OCI-LY1 (cell line): ENCODE results near the gene SLC35F6.

Experiments
- H2AFZ ChIP-seq: fragments of 200-600 bp; sonication (generic), shearing (Covaris generic); 2 replicates; pipeline ENCODE4 v1.6.0; 2014; ENCODE audit warnings: antibody characterized with exemption, mild to moderate bottlenecking, low read length
- H3F3A ChIP-seq: fragments of 200-600 bp; sonication (generic), shearing (Covaris generic); 2 replicates; pipeline ENCODE4 v1.6.0; 2014; ENCODE audit warnings: mild to moderate bottlenecking, antibody characterized with exemption, low read length, moderate library complexity; ENCODE audit not compliant: insufficient read depth
- H3K27ac ChIP-seq: fragments of 200-600 bp; sonication (generic); 2 replicates; pipeline ENCODE4 v1.5.1; 2014; ENCODE audit warnings: low read length, mixed run types, mild to moderate bottlenecking, low read depth; ENCODE audit not compliant: poor library complexity, severe bottlenecking
- H3K27me3 ChIP-seq: fragments of 200-600 bp; sonication (generic); 2 replicates; pipeline ENCODE4 v1.6.0; 2014; ENCODE audit warnings: antibody characterized with exemption, mild to moderate bottlenecking, low read length, moderate library complexity; ENCODE audit not compliant: insufficient read depth
- H3K36me3 ChIP-seq: fragments of 200-600 bp; sonication (generic); 2 replicates; pipeline ENCODE4 v1.6.1; 2014; ENCODE audit warnings: mild to moderate bottlenecking, antibody characterized with exemption, low read length, moderate library complexity, mixed read lengths; ENCODE audit not compliant: insufficient read depth
- H3K4me1 ChIP-seq: fragments of 200-600 bp; sonication (generic); 2 replicates; pipeline ENCODE4 v1.5.1; 2014; ENCODE audit warnings: mild to moderate bottlenecking, low read length, moderate library complexity; ENCODE audit not compliant: insufficient read depth, severe bottlenecking
- H3K4me2 ChIP-seq: fragments of 200-600 bp; sonication (generic), shearing (Covaris generic); 2 replicates; pipeline ENCODE4 v1.6.1; 2014; ENCODE audit warnings: low read length
- H3K4me3 ChIP-seq: fragments of 200-600 bp; sonication (generic); 2 replicates; pipeline ENCODE4 v1.5.1; 2014; ENCODE audit warnings: low read length, low read depth, mild to moderate bottlenecking, mixed read lengths; ENCODE audit not compliant: poor library complexity, severe bottlenecking
- H3K79me2 ChIP-seq: fragments of 200-600 bp; shearing (Covaris generic); 2 replicates; pipeline ENCODE4 v1.6.1; 2016; ENCODE audit warnings: mixed run types, low read length, mixed read lengths; ENCODE audit not compliant: insufficient read depth
- H3K9ac ChIP-seq: fragments of 200-600 bp; sonication (generic), shearing (Covaris generic); 2 replicates; pipeline ENCODE4 v1.6.1; 2014; ENCODE audit warnings: mild to moderate bottlenecking, low read length, mixed read lengths
- H3K9me2 ChIP-seq: fragments of 200-600 bp; sonication (generic), shearing (Covaris generic); 2 replicates; pipeline ENCODE4 v1.6.1; 2014; ENCODE audit warnings: low read depth, mild to moderate bottlenecking, low read length, mixed read lengths
- H3K9me3 ChIP-seq: fragments of 200-600 bp; shearing (Covaris generic); 2 replicates; pipeline ENCODE4 v1.6.1; 2014; ENCODE audit warnings: low read length, mixed read lengths
- H4K20me1 ChIP-seq: fragments of 200-600 bp; sonication (generic), shearing (Covaris generic); 2 replicates; pipeline ENCODE4 v1.6.0; 2016; ENCODE audit warnings: mild to moderate bottlenecking, low read length; ENCODE audit not compliant: insufficient read depth
- CTCF ChIP-seq: fragments of 200-600 bp; sonication (generic), shearing (Covaris generic); IDR thresholded peaks from 2 replicates; pipeline ENCODE4 v1.5.1; 2017; ENCODE audit warnings: mild to moderate bottlenecking, antibody characterized with exemption, low read length, moderate library complexity, mixed read lengths
- EZH2 ChIP-seq: fragments of 200-600 bp; sonication (generic), shearing (Covaris generic); IDR thresholded peaks from 2 replicates; pipeline ENCODE4 v1.8.0; 2017; ENCODE audit warnings: borderline replicate concordance, mixed run types, mild to moderate bottlenecking, antibody characterized with exemption, low read length, moderate library complexity, mixed read lengths

Gene SLC35F6

GRCh38 chr2:26738481-26738880 is 25.6 kb upstream of the SLC35F6 start:
- Histone ChIP-seq H3F3A (no peaks in the 10 kb centered on the region), H3K36me3 (no peaks in the 10 kb centered on the region), H3K79me2 (no peaks in the 10 kb centered on the region), H3K9ac (no peak overlapping the region), H3K9me3 (no peaks in the 10 kb centered on the region), H2AFZ (no peak overlapping the region), H3K4me3 (no peak overlapping the region), H3K9me2 (no peaks in the 10 kb centered on the region), H3K27me3 (no peaks in the 10 kb centered on the region; the same call in 1 of the 2 replicates), H3K27ac (no peak overlapping the region), H3K4me2 (no peak overlapping the region), H4K20me1 (no peaks in the 10 kb centered on the region), H3K4me1 (no peaks in the 10 kb centered on the region)
- TF ChIP-seq CTCF = no peak
- TF ChIP-seq EZH2 = no peak

GRCh38 chr2:26739514-26739913 is 24.6 kb upstream of the SLC35F6 start:
- Histone ChIP-seq H3K9me3 (no peaks in the 10 kb centered on the region), H3K27ac (no peak overlapping the region), H4K20me1 (no peaks in the 10 kb centered on the region), H3K4me1 (no peaks in the 10 kb centered on the region), H3K4me3 (no peak overlapping the region), H3K36me3 (no peaks in the 10 kb centered on the region), H3K79me2 (no peaks in the 10 kb centered on the region), H3K4me2 (no peak overlapping the region), H3F3A (no peaks in the 10 kb centered on the region), H2AFZ (no peak overlapping the region), H3K9me2 (no peaks in the 10 kb centered on the region), H3K9ac (no peak overlapping the region), H3K27me3 (no peaks in the 10 kb centered on the region; the same call in 1 of the 2 replicates)
- TF ChIP-seq CTCF (no peak), EZH2 (no peak)

GRCh38 chr2:26740346-26740745 is 23.7 kb upstream of the SLC35F6 start:
- Histone ChIP-seq H3K4me3 (no peak overlapping the region), H3K9me2 (no peaks in the 10 kb centered on the region), H3K27me3 (no peaks in the 10 kb centered on the region; the same call in 1 of the 2 replicates), H3K4me2 (no peak overlapping the region), H3K36me3 (no peaks in the 10 kb centered on the region), H3F3A (no peaks in the 10 kb centered on the region), H3K4me1 (no peaks in the 10 kb centered on the region), H3K9me3 (no peaks in the 10 kb centered on the region), H2AFZ (no peak overlapping the region), H3K27ac (no peak overlapping the region), H3K79me2 (no peaks in the 10 kb centered on the region), H3K9ac (no peak overlapping the region), H4K20me1 (no peaks in the 10 kb centered on the region)
- TF ChIP-seq EZH2 (no peak), CTCF (no peak)
